RWPE1 (cell line): ENCODE data around the gene SEMA6D.
A peak's percentile ranks its signal among the peaks of the same experiment; 100 is the strongest.

Source experiments
- CTCF ChIA-PET: fragments of 350-600 bp; sonication (Branson Sonifier 250); formaldehyde crosslinking; extraction: SDS; loops from one replicate; lab custom pipeline; 2021; lab: Yijun Ruan, JAX
- POLR2A ChIA-PET: fragments of 400-600 bp; formaldehyde crosslinking; extraction: SDS; loops from one replicate; lab custom pipeline; 2020; ENCODE audit warnings: antibody characterized with exemption; ENCODE audit not compliant: low non-redundant PET; lab: Yijun Ruan, JAX
- DNase-seq: peaks from one replicate; pipeline ENCODE4 v3.0.0; 2012; ENCODE audit warnings: low spot score
- H3K27ac ChIP-seq: fragments of 450-650 bp; 2 replicates; pipeline ENCODE4 v1.5.1; 2017
- CTCF ChIP-seq: fragments of 450-650 bp; conservative IDR thresholded peaks from 2 replicates; pipeline ENCODE4 v1.5.1; 2017; ENCODE audit warnings: low read depth, mild to moderate bottlenecking

SEMA6D gene

GRCh38 chr15:47743385-47743784 lies 26.1 kb downstream of the SEMA6D start:
- POLR2A ChIA-PET = no interaction called here
- CTCF ChIA-PET = no interaction called here
- DNase-seq = no peak

GRCh38 chr15:47743886-47744285 lies 26.6 kb downstream of the SEMA6D start:
- ChIA-PET CTCF (interaction anchor here (0.6 kb wide), 2 partner anchors 421 to 548 kb away, joined by 3 to 5 read pairs; no protein-coding TSS in a partner anchor), POLR2A (no interaction called here)
- no peak overlapping the region for H3K27ac ChIP-seq
- no peak for TF ChIP-seq CTCF
- DNase-seq = no peak

More at GRCh38 chr15:47743385-47743784, 26.1 kb downstream of the SEMA6D start:
- TF ChIP-seq CTCF = no peak
- H3K27ac ChIP-seq = no peak overlapping the region

GRCh38 chr15:47744496-47744895 lies 27.2 kb downstream of the SEMA6D start:
- CTCF ChIA-PET = interaction anchor here (0.6 kb wide), 3 partner anchors 338 to 548 kb away, joined by 3 to 5 read pairs (median 4); no protein-coding TSS in a partner anchor
- no peak for DNase-seq
- POLR2A ChIA-PET = no interaction called here
- no peak overlapping the region for H3K27ac ChIP-seq
- TF ChIP-seq CTCF = no peak

- DNase-seq = no peak
- CTCF ChIA-PET = interaction anchor here (0.6 kb wide), 1 partner anchor 10 kb away, joined by 3 read pairs; no protein-coding TSS in a partner anchor
- no peak for TF ChIP-seq CTCF
- POLR2A ChIA-PET = no interaction called here
- no peak overlapping the region for H3K27ac ChIP-seq
Observed at GRCh38 chr15:47744973-47745372, 27.7 kb downstream of the SEMA6D start.

- ChIA-PET CTCF (no interaction called here), POLR2A (no interaction called here)
- DNase-seq = no peak
- no peak for TF ChIP-seq CTCF
- H3K27ac ChIP-seq = no peak overlapping the region
Observed at GRCh38 chr15:47746516-47746915, 29.2 kb downstream of the SEMA6D start.

- DNase-seq = peak; percentile 75
- ChIA-PET CTCF (interaction anchor here (0.5 kb wide), 1 partner anchor 299 kb away, joined by 3 read pairs; no protein-coding TSS in a partner anchor), POLR2A (no interaction called here)
- TF ChIP-seq CTCF = no peak
- peak overlapping the region; percentile 71 for H3K27ac ChIP-seq
Observed at GRCh38 chr15:47750030-47750739, 32.9 kb downstream of the SEMA6D start.
